ENCODE data around the gene FMO5.

- TF ChIP-seq CTCF (optimal IDR thresholded peaks at IDR 0.05 in 1 of 3, IDR thresholded peaks at IDR 0.05 in 1 of 3, conservative IDR thresholded peaks at IDR 0.05 in 1 of 3; ENCODE audit: extremely low read depth in 1 of 3, insufficient read depth in 2 of 3, low read length in 3 of 3) (peak in 2 of 3 experiments; percentile 5 to 24), EZH2 (IDR thresholded peaks at IDR 0.05; ENCODE audit: low read length) (no peak)
Observed at GRCh38 chr1:147273409-147274336, 48.5 kb upstream of the FMO5 start.

Data from keratinocyte (primary cell).